ENCODE results near the gene PLEKHH3. TPM values are rescaled to one million over a fixed set of nuclear protein-coding genes. Genes with fewer than 3 reads are reported as not detected.

Gene PLEKHH3, protein sequence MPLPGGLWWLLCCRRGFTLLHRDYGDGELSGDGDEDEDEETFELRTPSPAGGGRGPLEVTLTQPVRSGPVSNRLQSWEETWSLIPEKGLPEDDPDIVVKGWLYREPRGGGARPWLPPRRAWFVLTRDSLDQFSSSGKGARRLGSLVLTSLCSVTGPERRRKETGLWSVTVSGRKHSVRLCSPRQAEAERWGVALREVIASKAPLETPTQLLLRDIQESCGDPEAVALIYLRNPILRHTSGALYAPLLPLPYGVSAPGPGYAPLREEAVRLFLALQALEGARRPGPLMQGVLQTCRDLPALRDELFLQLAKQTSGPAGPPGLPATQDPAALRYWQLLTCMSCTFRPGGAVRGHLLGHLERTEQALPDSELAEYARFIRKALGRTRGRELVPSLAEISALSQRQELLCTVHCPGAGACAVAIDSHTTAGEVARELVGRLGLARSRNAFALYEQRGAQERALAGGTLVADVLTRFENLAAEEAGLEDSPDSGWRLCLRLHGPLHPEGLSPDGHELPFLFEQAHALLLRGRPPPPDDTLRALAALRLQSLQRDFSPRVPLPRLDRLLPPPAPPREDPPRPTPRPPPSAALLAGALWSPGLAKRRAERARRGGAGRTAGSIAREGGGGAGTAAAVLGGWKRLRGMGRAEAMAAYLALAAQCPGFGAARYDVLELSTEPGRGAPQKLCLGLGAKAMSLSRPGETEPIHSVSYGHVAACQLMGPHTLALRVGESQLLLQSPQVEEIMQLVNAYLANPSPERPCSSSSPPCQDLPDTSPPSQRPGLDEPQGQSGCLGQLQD
- 7.9 and 8.4 TPM in 2 replicates for total RNA-seq

DNA sequence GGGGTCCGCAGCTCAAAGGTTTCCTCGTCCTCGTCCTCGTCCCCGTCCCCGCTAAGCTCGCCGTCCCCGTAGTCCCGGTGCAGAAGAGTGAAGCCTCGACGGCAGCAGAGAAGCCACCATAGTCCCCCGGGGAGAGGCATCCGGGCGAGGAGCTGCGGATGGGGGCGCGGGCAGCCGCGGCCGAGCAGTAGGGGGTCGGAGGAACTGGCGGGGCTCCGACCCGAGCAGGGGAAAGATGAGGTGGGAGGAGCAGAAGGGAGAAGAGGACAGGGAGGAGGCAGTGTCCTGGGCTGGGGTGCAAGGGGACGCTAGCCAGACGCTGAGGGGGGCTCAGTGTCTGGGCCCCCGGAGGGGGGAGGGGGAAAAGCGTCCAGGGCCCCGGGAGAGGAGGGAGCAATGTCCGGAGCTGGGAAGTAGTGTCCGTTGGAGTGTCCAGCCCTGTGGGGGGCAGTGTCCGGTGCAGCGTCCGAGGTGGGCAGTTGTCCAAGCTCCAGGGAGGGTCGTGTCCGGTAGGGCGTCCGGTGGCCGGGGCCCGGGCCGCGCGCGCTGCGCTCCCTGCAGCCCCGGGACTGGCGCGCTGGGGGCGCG is at the start of gene PLEKHH3:
PLEKHH3 (minus strand) TSS at position 571 of the 588 bp plus-strand sequence; CDS start at position 140, 431 bp downstream.

DNA sequence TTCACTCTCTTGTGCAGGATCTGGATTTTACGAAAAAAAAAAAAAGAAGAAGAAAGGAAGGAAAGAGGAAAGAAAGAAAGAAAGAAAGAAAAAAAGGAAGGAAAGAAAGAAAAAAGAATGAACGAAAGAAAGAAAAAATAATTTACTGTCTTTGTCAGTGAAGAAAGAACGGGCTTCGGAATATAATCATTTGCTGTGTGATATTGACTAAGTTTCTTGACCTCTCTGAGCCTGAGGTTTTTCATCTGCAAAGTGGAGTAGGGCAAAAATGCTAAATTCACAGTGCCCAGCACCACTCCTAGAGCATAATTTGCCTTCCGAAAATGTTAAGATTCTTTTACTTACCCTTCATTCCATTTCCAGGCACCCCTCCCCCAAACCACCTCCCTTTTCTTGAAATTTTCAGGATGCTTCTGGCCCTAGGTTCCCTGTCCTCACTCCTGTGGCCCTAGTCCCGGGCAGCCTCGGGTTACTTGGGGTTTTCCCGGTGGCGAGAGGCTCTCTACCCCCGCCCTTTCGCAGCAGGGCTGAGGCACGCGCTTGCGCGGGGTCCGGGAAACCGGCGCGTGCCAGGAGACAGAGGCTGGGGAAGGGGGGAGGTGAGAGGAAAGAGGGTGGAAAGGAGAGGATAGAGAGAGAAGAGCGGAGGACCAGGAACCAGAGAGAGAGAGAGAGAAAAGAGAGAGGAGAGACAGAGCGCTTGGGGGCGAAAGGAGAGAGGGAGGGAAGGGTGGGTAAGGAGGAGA is 5.4 kb upstream of the PLEKHH3 start, which contains the start of gene CNTNAP1:
CNTNAP1 (plus strand) TSS at position 556 of the 746 bp plus-strand sequence. CDS start 299 bp downstream, outside the sequence.

DNA sequence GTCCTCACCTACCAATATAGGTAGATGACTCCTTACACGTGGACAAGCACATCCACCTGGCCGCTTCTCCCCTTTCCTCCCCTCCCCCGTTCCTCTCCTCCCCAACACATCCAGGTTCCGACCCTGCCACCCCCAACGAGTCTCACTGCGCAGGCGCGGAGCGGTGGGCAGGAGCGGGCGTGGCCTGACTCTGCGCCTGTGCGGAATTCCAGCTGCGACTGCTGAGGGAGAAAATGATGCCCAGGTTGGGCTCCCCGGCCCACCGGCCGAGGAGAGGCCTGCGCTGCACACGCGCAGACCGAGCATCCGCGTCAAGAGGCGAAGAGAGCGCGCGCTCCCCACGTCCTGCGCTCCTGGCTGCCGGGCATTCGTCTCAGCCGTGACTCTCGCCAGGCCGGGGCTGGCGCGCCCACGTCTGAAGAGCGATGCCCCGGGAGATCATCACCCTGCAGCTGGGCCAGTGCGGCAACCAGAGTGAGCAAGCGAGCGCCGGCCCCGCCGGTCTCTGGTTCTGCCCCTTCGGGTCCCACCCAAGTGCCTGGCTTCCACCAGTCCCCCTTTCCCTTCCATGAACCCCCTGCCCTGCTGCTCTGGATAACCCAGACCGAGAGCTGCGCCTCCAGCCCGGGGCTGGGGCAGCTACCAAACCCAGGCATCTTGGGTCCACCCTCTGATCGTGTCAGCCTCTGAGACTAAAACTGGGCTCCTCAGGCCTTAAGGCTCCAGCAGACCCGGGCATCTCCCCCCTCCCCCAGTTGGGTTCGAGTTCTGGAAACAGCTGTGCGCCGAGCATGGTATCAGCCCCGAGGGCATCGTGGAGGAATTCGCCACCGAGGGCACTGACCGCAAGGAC is 17.5 kb downstream of the PLEKHH3 start, which contains the start of gene TUBG2:
TUBG2 (plus strand) TSS at position 206 of the 853 bp plus-strand sequence; CDS start at position 426, 220 bp downstream.

Other genes starting within 250 kb of the PLEKHH3 start
- gene ATP6V0A1, start 218.1 kb downstream of the PLEKHH3 start, total RNA-seq: 17.2 and 35.6 TPM in 2 replicates
- 21.1 and 21.3 TPM in 2 replicates for gene NAGLU, start 140.8 kb downstream of the PLEKHH3 start, total RNA-seq
- 0.15 and 0.65 TPM in 2 replicates for gene HSD17B1, start 124.1 kb downstream of the PLEKHH3 start, total RNA-seq
- 8.4 and 9.7 TPM in 2 replicates for gene COASY, start 114.8 kb downstream of the PLEKHH3 start, total RNA-seq
- 29.2 and 34.3 TPM in 2 replicates for gene MLX, start 109.9 kb downstream of the PLEKHH3 start, total RNA-seq
- gene PSMC3IP, start 99.3 kb downstream of the PLEKHH3 start, total RNA-seq: 6.8 and 15.2 TPM in 2 replicates
- gene RETREG3, start 67.6 kb downstream of the PLEKHH3 start, total RNA-seq: 62.4 and 64.1 TPM in 2 replicates
- gene TUBG1, start 67.3 kb downstream of the PLEKHH3 start, total RNA-seq: 19.5 and 26.3 TPM in 2 replicates
- 2.6 and 4.1 TPM in 2 replicates for gene TUBG2, start 17.7 kb downstream of the PLEKHH3 start, total RNA-seq
- gene CCR10, start 4.8 kb upstream of the PLEKHH3 start, total RNA-seq: 0.65 and 2.3 TPM in 2 replicates
- 2.6 and 11.2 TPM in 2 replicates for gene CNTNAP1, start 5.5 kb upstream of the PLEKHH3 start, total RNA-seq
- 5.8 and 14.0 TPM in 2 replicates for gene EZH1, start 68.0 kb upstream of the PLEKHH3 start, total RNA-seq
- gene RAMP2, start 84.2 kb upstream of the PLEKHH3 start, total RNA-seq: 1.9 and 5.2 TPM in 2 replicates
- 61.4 and 62.2 TPM in 2 replicates for gene VPS25, start 96.5 kb upstream of the PLEKHH3 start, total RNA-seq
- gene WNK4, start 103.6 kb upstream of the PLEKHH3 start, total RNA-seq: 0.32 and 0.76 TPM in 2 replicates
- 88.4 and 101 TPM in 2 replicates for gene COA3, start 121.7 kb upstream of the PLEKHH3 start, total RNA-seq
- 0.32 TPM in 1 of 2 replicates, not detected in the other for gene CNTD1, start 121.9 kb upstream of the PLEKHH3 start, total RNA-seq
- gene BECN1, start 147.3 kb upstream of the PLEKHH3 start, total RNA-seq: 127 and 198 TPM in 2 replicates
- 91.3 and 127 TPM in 2 replicates for gene PSME3, start 156.4 kb upstream of the PLEKHH3 start, total RNA-seq
- gene AOC2, start 167.6 kb upstream of the PLEKHH3 start, total RNA-seq: 0.32 and 0.46 TPM in 2 replicates
- gene AOC3, start 174.2 kb upstream of the PLEKHH3 start, total RNA-seq: under 0.01 and 0.15 TPM in 2 replicates
- not detected in 2 replicates for gene G6PC1, start 223.8 kb upstream of the PLEKHH3 start, total RNA-seq

Data from epithelial cell of umbilical artery (primary cell).